ENCODE measurements around the gene KRT17. TPM values are rescaled to one million over a fixed set of nuclear protein-coding genes. Genes with fewer than 3 reads are reported as not detected.
"Not testable (repeated sequence)": the region's sequence is repeated elsewhere in the genome, so short reads cannot be mapped to it uniquely, and the experiment has no call there.

Gene KRT17
- total RNA-seq, 1 donor from 2014 or later, result 2.1 TPM

- Histone ChIP-seq H3K36me3 (ENCODE audit: control insufficient read depth in 3 of 3, insufficient read depth in 3 of 3, low read length in 3 of 3) (no peaks in the 10 kb centered on the region), H3K27ac (ENCODE audit: low read depth, low read length) (no peak overlapping the region), H3K4me1 (ENCODE audit: control insufficient read depth in 3 of 3, insufficient read depth in 3 of 3, low read length in 3 of 3) (peaks cover 12 to 30% (median 23%) of the 10 kb centered on the region in 3 donors), H3K4me3 (ENCODE audit: low read length in 3 of 3) (no peak overlapping the region), H3K27me3 (ENCODE audit: control insufficient read depth in 3 of 3, insufficient read depth in 3 of 3, low read length in 3 of 3) (no peaks in the 10 kb centered on the region), H3K9me3 (ENCODE audit: control insufficient read depth in 3 of 3, low read length in 3 of 3) (no peaks in the 10 kb centered on the region), H3K9ac (ENCODE audit: low read depth in 1 of 3, low read length in 3 of 3) (peak overlapping the region in 1 of 3 donors; percentile 80)
Observed at GRCh38 chr17:41647038-41647813, 22.9 kb upstream of the KRT17 start.

DNA sequence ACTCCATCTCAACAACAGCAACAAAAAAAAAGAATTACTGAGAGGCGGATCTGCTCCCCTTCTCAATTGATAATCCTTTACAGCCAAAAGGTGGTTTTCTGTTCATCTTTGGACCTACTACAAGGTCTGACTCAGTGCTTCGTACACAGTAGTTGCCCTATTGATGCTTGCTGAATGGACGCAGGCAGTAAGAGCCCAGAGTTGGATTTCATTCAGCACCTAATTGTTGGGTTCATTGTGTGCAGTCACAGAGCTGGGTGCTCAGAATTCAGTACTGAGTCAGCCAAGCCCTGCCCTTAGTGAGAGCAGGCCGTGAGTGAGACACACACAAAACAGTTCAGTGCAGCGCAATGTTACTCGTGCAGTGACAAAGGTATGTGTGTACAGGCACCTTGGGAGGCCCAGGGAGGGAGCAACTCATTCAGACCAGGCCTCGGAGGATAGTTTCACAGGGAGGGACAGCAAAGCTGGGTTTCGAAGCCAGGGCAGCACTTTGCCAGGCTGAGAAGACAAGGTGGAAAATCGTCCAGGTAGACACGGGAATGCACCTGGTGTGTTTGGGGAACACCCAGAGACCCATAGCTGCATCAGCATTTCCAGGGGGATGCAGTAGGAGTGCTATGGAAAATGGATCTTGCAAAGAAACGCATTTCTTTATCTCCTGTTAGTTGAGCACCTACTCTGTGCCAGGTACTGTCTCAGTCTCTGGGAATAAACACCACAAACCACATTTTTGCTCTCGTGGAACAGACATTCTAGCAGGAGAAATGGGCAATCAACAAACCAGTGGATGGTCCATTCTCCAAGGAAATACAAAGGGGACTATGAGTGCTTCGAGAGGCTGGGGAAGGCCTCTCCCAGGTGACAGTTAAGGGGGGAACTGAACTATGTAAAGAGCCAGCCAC is 18.1 kb upstream of the KRT17 start:
- Histone ChIP-seq H3K9ac (ENCODE audit: low read depth in 1 of 3, low read length in 3 of 3) (no peak overlapping the region), H3K36me3 (ENCODE audit: control insufficient read depth in 3 of 3, insufficient read depth in 3 of 3, low read length in 3 of 3) (no peaks in the 10 kb centered on the region), H3K4me3 (ENCODE audit: low read length in 3 of 3) (no peak overlapping the region), H3K4me1 (ENCODE audit: control insufficient read depth in 3 of 3, insufficient read depth in 3 of 3, low read length in 3 of 3) (peaks cover 0 to 5% (median 0%) of the 10 kb centered on the region in 3 donors), H3K9me3 (ENCODE audit: control insufficient read depth in 3 of 3, low read length in 3 of 3) (no peaks in the 10 kb centered on the region), H3K27ac (ENCODE audit: low read depth, low read length) (no peak overlapping the region), H3K27me3 (ENCODE audit: control insufficient read depth in 3 of 3, insufficient read depth in 3 of 3, low read length in 3 of 3) (no peaks in the 10 kb centered on the region)

GRCh38 chr17:41640596-41640995 is 16.2 kb upstream of the KRT17 start:
- H3K9me3 ChIP-seq (ENCODE audit: control insufficient read depth in 3 of 3, low read length in 3 of 3); H3K36me3 ChIP-seq (ENCODE audit: control insufficient read depth in 3 of 3, insufficient read depth in 3 of 3, low read length in 3 of 3); H3K27me3 ChIP-seq (ENCODE audit: control insufficient read depth in 3 of 3, insufficient read depth in 3 of 3, low read length in 3 of 3); H3K9ac ChIP-seq (ENCODE audit: low read depth in 1 of 3, low read length in 3 of 3); H3K27ac ChIP-seq (ENCODE audit: low read depth, low read length); H3K4me1 ChIP-seq (ENCODE audit: control insufficient read depth in 3 of 3, insufficient read depth in 3 of 3, low read length in 3 of 3); H3K4me3 ChIP-seq (ENCODE audit: low read length in 3 of 3): not testable (repeated sequence)

DNA sequence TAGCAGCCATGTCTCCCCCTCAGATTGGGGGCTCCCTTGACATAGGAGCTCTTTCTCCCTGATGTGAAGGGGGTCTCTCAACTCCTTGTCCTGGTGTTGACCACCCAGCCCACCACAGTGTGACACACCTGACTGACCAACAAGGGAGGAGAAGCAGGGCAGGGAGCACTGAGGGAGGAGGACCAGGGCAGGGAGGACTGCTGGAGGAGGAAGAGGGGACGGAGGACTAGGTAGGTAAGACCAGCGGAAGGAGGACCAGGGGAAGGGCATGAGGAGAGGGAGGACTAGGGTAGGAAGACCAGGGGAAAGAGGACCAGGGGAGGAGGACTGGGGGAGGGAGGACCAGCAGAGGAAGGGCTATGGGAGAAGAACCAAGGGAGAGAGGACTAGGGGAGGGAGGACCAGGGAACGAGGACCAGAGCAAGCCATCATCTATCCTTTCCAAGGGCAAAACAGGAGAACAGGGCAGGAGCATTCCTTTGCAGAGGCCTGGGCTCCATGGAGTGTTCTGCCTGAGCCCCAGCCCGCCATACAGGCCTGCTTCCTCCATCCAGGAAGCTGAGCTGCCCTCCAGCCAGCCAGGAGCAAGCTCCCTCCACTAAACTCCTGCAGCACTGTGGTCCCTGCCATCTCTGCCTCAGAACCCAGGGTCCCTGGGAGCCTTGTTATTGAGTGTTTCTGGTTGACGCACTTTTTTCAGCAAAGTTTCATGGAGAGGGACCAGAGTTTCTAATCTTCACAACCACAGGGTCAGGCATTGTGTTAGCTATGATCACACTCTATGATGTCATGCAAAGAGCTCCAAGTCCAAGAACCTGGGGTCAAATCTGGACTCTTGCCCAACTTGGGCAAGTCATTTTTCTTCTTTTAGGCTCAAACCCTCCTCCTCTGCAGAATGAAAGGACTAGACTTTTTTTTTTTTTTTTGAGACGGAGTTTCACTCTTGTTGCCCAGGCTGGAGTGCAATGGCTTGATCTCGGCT is 15.4 kb upstream of the KRT17 start:
- Histone ChIP-seq H3K36me3 (ENCODE audit: control insufficient read depth in 3 of 3, insufficient read depth in 3 of 3, low read length in 3 of 3) (no peaks in the 10 kb centered on the region), H3K27ac (ENCODE audit: low read depth, low read length) (no peak overlapping the region), H3K27me3 (ENCODE audit: control insufficient read depth in 3 of 3, insufficient read depth in 3 of 3, low read length in 3 of 3) (no peaks in the 10 kb centered on the region), H3K4me3 (ENCODE audit: low read length in 3 of 3) (no peak overlapping the region), H3K9ac (ENCODE audit: low read depth in 1 of 3, low read length in 3 of 3) (no peak overlapping the region), H3K9me3 (ENCODE audit: control insufficient read depth in 3 of 3, low read length in 3 of 3) (no peaks in the 10 kb centered on the region), H3K4me1 (ENCODE audit: control insufficient read depth in 3 of 3, insufficient read depth in 3 of 3, low read length in 3 of 3) (peaks cover 8 to 10% (median 8%) of the 10 kb centered on the region in 3 donors)

GRCh38 chr17:41638941-41639340 is 14.6 kb upstream of the KRT17 start:
- Histone ChIP-seq H3K27me3 (ENCODE audit: control insufficient read depth in 3 of 3, insufficient read depth in 3 of 3, low read length in 3 of 3) (no peaks in the 10 kb centered on the region), H3K9ac (ENCODE audit: low read depth in 1 of 3, low read length in 3 of 3) (no peak overlapping the region), H3K4me3 (ENCODE audit: low read length in 3 of 3) (no peak overlapping the region), H3K36me3 (ENCODE audit: control insufficient read depth in 3 of 3, insufficient read depth in 3 of 3, low read length in 3 of 3) (no peaks in the 10 kb centered on the region), H3K27ac (ENCODE audit: low read depth, low read length) (no peak overlapping the region), H3K9me3 (ENCODE audit: control insufficient read depth in 3 of 3, low read length in 3 of 3) (no peaks in the 10 kb centered on the region), H3K4me1 (ENCODE audit: control insufficient read depth in 3 of 3, insufficient read depth in 3 of 3, low read length in 3 of 3) (peaks cover 8 to 12% (median 9%) of the 10 kb centered on the region in 3 donors)

DNA sequence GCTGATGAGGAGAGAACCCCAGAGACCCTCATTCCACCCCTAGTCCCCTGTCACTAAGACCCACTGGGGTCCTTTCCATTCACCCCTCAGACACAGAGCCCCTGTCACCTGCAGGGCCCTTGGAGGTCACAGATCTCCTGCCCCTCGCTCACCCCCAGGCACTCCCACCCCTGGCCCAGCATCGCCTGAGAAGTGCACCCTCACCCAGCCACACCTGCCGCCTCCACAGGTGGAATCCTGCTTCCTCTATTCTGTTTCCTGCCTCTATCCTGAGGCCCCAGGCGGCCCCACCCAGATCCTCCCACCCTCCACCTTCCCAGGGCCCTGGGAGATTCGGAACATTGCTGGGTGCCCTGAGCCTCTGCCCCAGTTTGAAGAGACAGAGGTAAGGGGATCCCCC is 13.8 kb upstream of the KRT17 start:
- Histone ChIP-seq H3K4me3 (ENCODE audit: low read length in 3 of 3) (no peak overlapping the region), H3K27me3 (ENCODE audit: control insufficient read depth in 3 of 3, insufficient read depth in 3 of 3, low read length in 3 of 3) (no peaks in the 10 kb centered on the region), H3K4me1 (ENCODE audit: control insufficient read depth in 3 of 3, insufficient read depth in 3 of 3, low read length in 3 of 3) (peaks cover 8 to 12% (median 9%) of the 10 kb centered on the region in 3 donors), H3K27ac (ENCODE audit: low read depth, low read length) (no peak overlapping the region), H3K9me3 (ENCODE audit: control insufficient read depth in 3 of 3, low read length in 3 of 3) (no peaks in the 10 kb centered on the region), H3K36me3 (ENCODE audit: control insufficient read depth in 3 of 3, insufficient read depth in 3 of 3, low read length in 3 of 3) (no peaks in the 10 kb centered on the region), H3K9ac (ENCODE audit: low read depth in 1 of 3, low read length in 3 of 3) (no peak overlapping the region)

DNA sequence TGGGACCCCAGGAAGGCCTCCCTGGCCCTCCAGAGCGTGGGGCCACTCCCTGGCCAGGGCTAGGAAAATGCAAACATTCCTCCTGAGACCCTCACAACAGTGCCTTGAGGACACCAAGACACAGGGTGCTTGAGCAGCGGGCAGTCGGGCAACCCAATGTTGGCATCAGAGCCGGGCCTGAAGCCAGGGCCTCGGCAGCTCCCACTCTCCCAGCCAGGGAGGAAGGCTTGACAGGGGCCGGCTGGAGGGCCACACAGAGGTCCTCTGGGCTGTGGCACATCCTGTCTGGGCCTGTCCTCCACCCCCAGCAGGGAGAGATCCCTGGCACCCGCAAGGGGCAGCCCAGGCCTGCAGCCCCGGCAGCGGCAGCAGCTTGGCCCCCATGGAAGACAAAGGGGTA is 12.3 kb upstream of the KRT17 start:
- no peaks in the 10 kb centered on the region for H3K27me3 ChIP-seq (ENCODE audit: control insufficient read depth in 3 of 3, insufficient read depth in 3 of 3, low read length in 3 of 3)
- peaks cover 8 to 12% (median 9%) of the 10 kb centered on the region in 3 donors for H3K4me1 ChIP-seq (ENCODE audit: control insufficient read depth in 3 of 3, insufficient read depth in 3 of 3, low read length in 3 of 3)
- no peak overlapping the region for H3K27ac ChIP-seq (ENCODE audit: low read depth, low read length)
- no peak overlapping the region for H3K4me3 ChIP-seq (ENCODE audit: low read length in 3 of 3)
- H3K36me3 ChIP-seq (ENCODE audit: control insufficient read depth in 3 of 3, insufficient read depth in 3 of 3, low read length in 3 of 3), result no peaks in the 10 kb centered on the region
- no peak overlapping the region for H3K9ac ChIP-seq (ENCODE audit: low read depth in 1 of 3, low read length in 3 of 3)
- no peaks in the 10 kb centered on the region for H3K9me3 ChIP-seq (ENCODE audit: control insufficient read depth in 3 of 3, low read length in 3 of 3)

DNA sequence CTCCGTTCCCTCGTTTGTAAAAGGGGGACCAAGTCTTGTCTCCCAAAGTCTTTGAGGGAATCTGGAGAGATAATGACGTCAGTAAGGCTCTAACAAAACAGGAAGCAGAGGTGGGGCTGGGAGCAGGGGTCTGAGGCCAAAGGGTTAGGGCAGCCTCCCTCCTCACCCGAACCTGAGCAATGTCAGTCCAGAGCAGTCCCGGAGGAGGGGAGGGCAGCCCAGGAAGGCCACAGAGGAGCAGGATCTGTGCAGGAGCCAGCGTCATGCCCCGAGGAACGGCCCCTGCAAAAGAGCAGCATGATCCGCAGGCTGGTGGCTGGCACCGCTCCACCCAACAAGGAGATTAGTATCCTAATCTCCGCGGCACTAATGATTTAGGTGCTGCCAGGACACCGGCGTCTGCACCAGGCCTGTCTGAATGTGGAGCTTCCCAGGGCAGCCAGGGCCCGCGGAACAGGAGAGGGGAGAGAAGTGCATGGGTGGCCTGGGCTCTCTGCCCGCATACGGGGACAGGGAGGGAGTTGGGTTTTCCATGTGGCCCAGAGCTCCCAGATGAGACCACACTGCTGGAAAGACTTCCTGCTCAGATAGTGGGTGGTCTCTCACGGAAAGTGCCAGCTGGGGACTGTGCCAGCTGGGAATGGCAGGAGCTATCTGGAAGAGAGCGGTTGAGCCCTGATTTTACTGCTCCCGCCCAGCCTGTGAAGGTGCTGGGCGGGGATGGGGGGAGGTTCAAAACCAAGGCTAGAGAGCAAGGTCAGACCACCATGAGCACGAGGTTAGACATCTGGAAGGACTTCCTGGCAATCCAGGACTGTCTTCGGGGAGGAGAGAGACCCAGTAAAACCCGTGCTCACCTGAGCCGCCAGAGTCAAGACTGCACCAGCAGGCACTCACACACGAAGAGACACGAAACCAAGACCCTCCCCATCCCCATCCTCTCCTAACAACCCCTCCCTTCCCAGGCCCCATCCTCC is 11.0 kb upstream of the KRT17 start:
- Histone ChIP-seq H3K4me3 (ENCODE audit: low read length in 3 of 3) (no peak overlapping the region), H3K9ac (ENCODE audit: low read depth in 1 of 3, low read length in 3 of 3) (peak overlapping the region in 1 of 3 donors; percentile 51), H3K27ac (ENCODE audit: low read depth, low read length) (no peak overlapping the region)

More for the DNA sequence above, 11.0 kb upstream of the KRT17 start:
- H3K9me3 ChIP-seq (ENCODE audit: control insufficient read depth in 3 of 3, low read length in 3 of 3), result no peaks in the 10 kb centered on the region
- peaks cover 8 to 12% (median 9%) of the 10 kb centered on the region in 3 donors for H3K4me1 ChIP-seq (ENCODE audit: control insufficient read depth in 3 of 3, insufficient read depth in 3 of 3, low read length in 3 of 3)
- H3K36me3 ChIP-seq (ENCODE audit: control insufficient read depth in 3 of 3, insufficient read depth in 3 of 3, low read length in 3 of 3), result no peaks in the 10 kb centered on the region
- H3K27me3 ChIP-seq (ENCODE audit: control insufficient read depth in 3 of 3, insufficient read depth in 3 of 3, low read length in 3 of 3), result no peaks in the 10 kb centered on the region
